ENCODE results near the gene RTN4RL1.
A peak's percentile ranks its signal among the peaks of the same experiment; 100 is the strongest.
"Not testable (repeated sequence)": the region's sequence is repeated elsewhere in the genome, so short reads cannot be mapped to it uniquely, and the experiment has no call there.

Gene RTN4RL1

DNA sequence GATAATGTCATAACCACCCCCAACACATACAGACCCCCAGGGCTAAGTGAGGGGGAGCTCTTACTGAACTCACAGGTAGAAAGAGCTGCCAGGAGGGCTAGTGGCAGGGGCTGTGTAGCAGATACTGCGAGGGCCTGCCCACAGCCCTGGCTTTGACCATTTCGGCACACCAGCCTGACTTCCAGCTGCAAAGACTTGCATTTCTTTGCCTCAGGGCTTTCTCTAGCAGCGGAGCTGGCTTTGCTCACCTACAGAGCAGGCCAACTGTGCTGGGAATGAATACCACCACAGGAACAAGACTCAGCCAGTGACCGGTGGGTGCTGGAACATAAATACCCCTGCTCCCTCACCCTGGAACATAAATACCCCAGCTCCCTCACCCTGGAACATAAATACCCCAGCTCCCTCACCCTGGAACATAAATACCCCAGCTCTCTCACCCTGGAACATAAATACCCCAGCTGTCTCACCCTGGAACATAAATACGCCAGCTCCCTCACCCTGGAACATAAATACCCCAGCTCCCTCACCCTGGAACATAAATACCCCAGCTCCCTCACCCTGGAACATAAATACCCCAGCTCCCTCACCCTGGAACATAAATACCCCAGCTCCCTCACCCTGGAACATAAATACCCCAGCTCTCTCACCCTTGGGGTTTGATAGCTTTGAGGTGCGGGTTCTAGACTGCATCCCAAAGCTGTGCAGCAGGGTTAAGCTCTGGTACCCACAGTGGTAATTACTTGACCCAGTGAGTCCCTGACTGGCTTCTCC, 11.7 kb downstream of the RTN4RL1 start:
- H3K9me3 ChIP-seq (ENCODE audit: control insufficient read depth, low read length); H3K36me3 ChIP-seq (ENCODE audit: control insufficient read depth, insufficient read depth, low read length); H3K9ac ChIP-seq (ENCODE audit: low read length); H3K4me3 ChIP-seq (ENCODE audit: low read length): not testable (repeated sequence)
- Histone ChIP-seq H3K4me1 (ENCODE audit: control insufficient read depth, insufficient read depth, low read length) (peaks cover 11% of the 10 kb centered on the region), H3K27me3 (ENCODE audit: control insufficient read depth, insufficient read depth, low read length) (peaks cover 10% of the 10 kb centered on the region)

DNA sequence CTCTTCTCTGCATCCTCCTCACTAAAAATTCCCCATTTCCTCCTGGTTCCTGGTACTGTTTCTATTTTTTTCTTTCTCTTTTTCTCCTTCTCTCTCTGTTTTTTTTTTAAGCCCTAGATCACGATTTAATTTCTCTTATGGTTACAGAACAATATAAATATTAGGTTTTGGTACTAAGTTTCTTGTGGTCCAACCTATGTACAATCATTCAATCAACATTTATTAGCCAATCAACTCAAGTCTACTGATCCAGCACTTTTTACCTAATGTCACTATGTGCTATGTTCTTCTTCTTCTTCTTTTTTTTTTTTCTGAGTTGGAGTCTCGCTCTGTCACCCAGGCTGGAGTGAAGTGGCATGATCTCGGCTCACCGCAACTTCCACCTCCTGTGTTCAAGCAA, 12.6 kb downstream of the RTN4RL1 start:
- H3K9ac ChIP-seq (ENCODE audit: low read length): no peak overlapping the region
- H3K9me3 ChIP-seq (ENCODE audit: control insufficient read depth, low read length): no peaks in the 10 kb centered on the region
- no peaks in the 10 kb centered on the region for H3K36me3 ChIP-seq (ENCODE audit: control insufficient read depth, insufficient read depth, low read length)
- peaks cover 4% of the 10 kb centered on the region for H3K27me3 ChIP-seq (ENCODE audit: control insufficient read depth, insufficient read depth, low read length)
- H3K4me3 ChIP-seq (ENCODE audit: low read length): no peak overlapping the region
- H3K4me1 ChIP-seq (ENCODE audit: control insufficient read depth, insufficient read depth, low read length): peaks cover 11% of the 10 kb centered on the region

DNA sequence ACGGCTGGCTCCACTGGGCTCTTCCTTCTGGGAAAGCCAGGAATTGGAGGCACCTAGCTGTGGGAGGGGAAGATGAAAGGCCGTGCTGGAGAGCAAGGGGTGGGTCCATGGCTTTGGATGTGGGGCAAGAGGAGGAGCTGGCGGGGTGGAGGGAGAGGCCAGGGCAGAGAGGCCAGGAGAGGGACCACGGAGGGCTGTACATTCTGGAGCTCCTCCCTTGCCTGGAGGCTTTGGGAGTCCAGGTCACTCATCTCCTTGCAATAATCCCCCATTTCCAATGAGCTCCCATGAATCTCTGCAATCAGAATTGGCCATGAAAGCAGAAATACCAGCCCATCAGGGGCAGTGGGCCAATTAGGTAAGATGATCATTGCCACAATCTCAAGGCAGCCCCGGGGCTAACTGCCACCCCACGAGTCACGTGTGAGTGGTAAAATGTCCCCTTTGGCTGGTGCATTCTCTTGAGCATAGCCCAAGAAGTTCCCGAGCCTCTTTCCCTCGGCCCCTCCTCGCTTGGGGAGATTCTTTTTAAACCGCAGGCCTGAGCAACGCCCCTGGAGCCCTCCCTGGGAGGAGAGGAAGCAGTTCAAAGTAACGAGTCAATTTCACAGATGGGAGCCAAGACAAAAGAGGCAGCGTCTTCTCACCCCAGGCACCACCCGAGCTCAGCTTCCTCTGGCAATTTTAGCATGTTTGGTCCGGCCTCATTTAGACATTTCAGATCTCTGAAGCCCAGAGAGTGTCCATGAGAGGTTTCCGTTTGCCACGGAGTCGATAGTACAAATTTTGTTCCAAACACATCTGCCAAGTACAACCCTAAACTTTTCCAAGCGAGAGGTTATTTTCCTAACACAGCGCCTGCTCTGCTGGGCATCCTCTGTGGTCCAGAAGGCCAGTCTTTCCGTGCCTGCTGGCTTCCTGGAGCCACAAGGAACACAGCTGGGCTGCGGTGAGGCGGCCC, 13.4 kb downstream of the RTN4RL1 start:
- H3K9ac ChIP-seq (ENCODE audit: low read length): no peak overlapping the region
- H3K4me3 ChIP-seq (ENCODE audit: low read length): no peak overlapping the region

DNA sequence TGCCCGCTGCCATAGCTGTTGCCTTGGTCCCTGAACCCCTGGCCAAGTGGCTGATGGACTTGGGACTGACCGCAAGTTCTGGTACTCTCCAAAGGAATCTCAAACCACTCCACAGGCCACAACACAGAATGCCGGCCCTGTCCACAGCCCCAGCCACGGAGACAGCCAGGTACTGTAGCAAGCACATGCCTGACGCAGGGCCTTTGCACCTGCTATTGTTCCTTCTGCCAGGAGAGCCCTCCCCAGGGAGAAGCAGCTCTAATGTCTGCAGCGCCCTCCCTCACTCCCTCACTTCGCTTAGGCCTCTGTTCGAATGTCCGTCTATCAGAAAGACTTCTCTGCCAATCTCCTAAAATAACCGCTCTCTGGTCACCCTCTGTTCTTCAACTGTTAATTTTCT, 15.4 kb downstream of the RTN4RL1 start:
- no peaks in the 10 kb centered on the region for H3K27me3 ChIP-seq (ENCODE audit: control insufficient read depth, insufficient read depth, low read length)
- no peaks in the 10 kb centered on the region for H3K9me3 ChIP-seq (ENCODE audit: control insufficient read depth, low read length)
- peaks cover 11% of the 10 kb centered on the region for H3K4me1 ChIP-seq (ENCODE audit: control insufficient read depth, insufficient read depth, low read length)
- H3K36me3 ChIP-seq (ENCODE audit: control insufficient read depth, insufficient read depth, low read length): no peaks in the 10 kb centered on the region
- no peak overlapping the region for H3K4me3 ChIP-seq (ENCODE audit: low read length)
- H3K9ac ChIP-seq (ENCODE audit: low read length): no peak overlapping the region

More for the DNA sequence above, 13.4 kb downstream of the RTN4RL1 start:
- peaks cover 11% of the 10 kb centered on the region for H3K4me1 ChIP-seq (ENCODE audit: control insufficient read depth, insufficient read depth, low read length)
- peaks cover 4% of the 10 kb centered on the region for H3K27me3 ChIP-seq (ENCODE audit: control insufficient read depth, insufficient read depth, low read length)
- H3K36me3 ChIP-seq (ENCODE audit: control insufficient read depth, insufficient read depth, low read length): no peaks in the 10 kb centered on the region
- H3K9me3 ChIP-seq (ENCODE audit: control insufficient read depth, low read length): no peaks in the 10 kb centered on the region

DNA sequence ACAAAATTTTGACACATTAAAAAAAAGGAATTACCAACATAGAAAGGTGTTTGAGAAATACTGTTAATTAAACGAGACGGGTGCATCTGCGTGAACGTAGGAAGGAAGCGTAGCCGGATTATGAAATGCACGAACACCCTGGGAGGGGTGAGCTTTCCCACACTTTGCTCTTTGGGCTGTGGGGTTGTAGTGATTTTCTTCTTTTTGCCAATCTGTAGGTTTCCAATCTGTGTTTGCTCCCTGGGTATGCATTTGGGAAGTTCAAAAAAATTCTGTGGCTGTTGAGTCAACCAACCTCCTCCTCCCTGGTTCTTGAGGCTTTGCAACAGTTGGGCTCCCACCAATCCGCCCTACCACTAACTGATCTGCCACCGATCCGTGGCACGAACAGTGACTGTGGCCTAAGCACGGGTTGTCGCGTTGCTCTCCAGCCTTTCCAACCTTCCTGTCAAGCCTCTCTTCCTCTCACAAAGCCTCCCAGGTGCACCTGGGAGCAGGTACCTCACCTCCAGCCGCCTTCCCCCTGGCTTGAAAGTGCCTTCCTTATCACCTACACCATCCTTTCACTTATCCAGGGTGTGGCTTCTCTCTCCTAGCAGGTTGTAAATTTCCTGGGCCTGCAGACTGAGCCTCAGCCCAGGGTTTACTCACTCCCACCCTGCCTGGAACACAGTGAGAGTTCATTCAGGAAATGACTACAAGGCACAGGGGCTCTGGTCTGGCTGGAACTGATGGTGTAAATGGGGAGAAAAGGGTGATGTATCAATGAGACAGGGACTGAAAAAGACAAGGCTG, 16.6 kb downstream of the RTN4RL1 start:
- no peak overlapping the region for H3K4me3 ChIP-seq (ENCODE audit: low read length)
- no peak overlapping the region for H3K9ac ChIP-seq (ENCODE audit: low read length)
- no peaks in the 10 kb centered on the region for H3K36me3 ChIP-seq (ENCODE audit: control insufficient read depth, insufficient read depth, low read length)
- H3K4me1 ChIP-seq (ENCODE audit: control insufficient read depth, insufficient read depth, low read length): peaks cover 11% of the 10 kb centered on the region
- no peaks in the 10 kb centered on the region for H3K9me3 ChIP-seq (ENCODE audit: control insufficient read depth, low read length)
- no peaks in the 10 kb centered on the region for H3K27me3 ChIP-seq (ENCODE audit: control insufficient read depth, insufficient read depth, low read length)

DNA sequence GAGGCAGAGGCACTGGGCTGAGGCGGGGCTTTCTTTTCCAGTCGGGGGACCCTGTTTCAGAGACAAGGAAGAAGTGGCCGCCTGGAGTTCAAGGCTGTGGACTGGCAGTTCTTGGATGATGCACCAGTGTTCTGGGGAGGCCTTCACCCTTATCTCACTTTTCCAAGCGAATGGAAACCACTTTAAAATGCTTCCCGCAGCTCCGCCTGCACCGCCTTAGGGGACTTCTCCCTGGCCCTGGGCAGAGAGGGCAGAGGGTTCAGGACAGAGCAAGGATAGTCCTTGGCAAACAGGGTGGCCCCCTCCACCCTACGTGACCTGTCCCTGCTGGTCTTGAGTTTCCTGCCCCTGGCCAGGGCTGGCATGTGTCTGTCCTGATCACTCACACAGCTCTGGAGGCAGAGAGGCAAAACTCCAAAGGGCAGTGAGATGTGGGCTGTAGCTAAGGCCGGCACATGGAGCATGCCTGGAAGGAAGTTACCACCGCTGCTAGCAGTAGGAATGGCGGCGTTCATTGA, 20.6 kb downstream of the RTN4RL1 start:
- no peaks in the 10 kb centered on the region for H3K27me3 ChIP-seq (ENCODE audit: control insufficient read depth, insufficient read depth, low read length)
- H3K9me3 ChIP-seq (ENCODE audit: control insufficient read depth, low read length): no peaks in the 10 kb centered on the region
- no peak overlapping the region for H3K9ac ChIP-seq (ENCODE audit: low read length)
- no peak overlapping the region for H3K4me3 ChIP-seq (ENCODE audit: low read length)
- H3K36me3 ChIP-seq (ENCODE audit: control insufficient read depth, insufficient read depth, low read length): no peaks in the 10 kb centered on the region
- peaks cover 16% of the 10 kb centered on the region for H3K4me1 ChIP-seq (ENCODE audit: control insufficient read depth, insufficient read depth, low read length)

DNA sequence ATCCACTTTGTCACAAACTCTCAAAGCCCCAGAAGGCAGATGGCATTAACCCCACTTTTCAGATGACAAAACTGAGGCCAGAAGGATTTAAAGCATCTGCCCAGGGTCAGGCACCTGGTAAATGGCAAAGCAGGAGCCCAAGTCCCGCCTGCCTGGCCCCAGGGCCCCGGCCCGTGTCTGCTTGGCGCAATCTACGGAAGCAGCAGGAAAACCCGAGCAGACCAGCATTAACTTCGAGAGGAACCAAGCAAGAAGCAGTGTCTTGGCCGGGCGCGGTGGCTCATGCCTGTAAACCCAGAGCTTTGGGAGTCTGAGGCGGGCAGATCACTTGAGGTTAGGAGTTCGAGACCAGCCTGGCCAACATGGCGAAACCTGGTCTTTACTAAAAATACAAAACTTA, 21.6 kb downstream of the RTN4RL1 start:
- Histone ChIP-seq H3K9me3 (ENCODE audit: control insufficient read depth, low read length) (no peaks in the 10 kb centered on the region), H3K27me3 (ENCODE audit: control insufficient read depth, insufficient read depth, low read length) (no peaks in the 10 kb centered on the region), H3K36me3 (ENCODE audit: control insufficient read depth, insufficient read depth, low read length) (no peaks in the 10 kb centered on the region), H3K4me1 (ENCODE audit: control insufficient read depth, insufficient read depth, low read length) (peaks cover 25% of the 10 kb centered on the region), H3K9ac (ENCODE audit: low read length) (no peak overlapping the region), H3K4me3 (ENCODE audit: low read length) (no peak overlapping the region)

DNA sequence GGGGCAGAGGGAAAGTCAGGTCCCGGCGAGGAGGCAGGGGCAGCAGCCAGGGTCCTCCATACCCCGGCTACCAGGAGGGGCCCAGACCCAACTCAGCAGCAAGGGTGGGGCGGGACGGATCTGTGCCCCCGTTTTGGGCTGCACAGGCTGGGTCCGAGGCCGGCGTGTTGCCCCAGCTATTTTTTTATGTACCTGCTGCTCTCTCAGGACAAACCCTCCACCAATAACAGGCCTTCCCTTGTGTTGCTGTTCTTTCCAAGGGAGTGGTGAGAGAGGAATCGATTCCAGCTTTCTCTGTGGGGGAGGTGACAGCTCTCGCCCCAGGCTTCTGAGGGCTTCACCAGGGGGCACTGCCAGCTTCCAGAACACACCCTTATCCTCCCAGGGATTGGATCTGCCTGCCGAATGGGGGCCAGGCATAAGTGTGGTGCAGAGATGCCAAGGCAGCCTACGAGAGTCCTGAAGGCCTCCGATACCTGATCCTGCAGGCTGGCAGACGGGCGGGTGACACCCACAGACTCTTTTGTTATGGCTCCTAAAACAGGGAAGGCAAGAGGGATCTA, 22.3 kb downstream of the RTN4RL1 start:
- Histone ChIP-seq H3K36me3 (ENCODE audit: control insufficient read depth, insufficient read depth, low read length) (no peaks in the 10 kb centered on the region), H3K4me3 (ENCODE audit: low read length) (no peak overlapping the region), H3K9me3 (ENCODE audit: control insufficient read depth, low read length) (no peaks in the 10 kb centered on the region), H3K4me1 (ENCODE audit: control insufficient read depth, insufficient read depth, low read length) (peaks cover 26% of the 10 kb centered on the region), H3K9ac (ENCODE audit: low read length) (no peak overlapping the region), H3K27me3 (ENCODE audit: control insufficient read depth, insufficient read depth, low read length) (no peaks in the 10 kb centered on the region)

DNA sequence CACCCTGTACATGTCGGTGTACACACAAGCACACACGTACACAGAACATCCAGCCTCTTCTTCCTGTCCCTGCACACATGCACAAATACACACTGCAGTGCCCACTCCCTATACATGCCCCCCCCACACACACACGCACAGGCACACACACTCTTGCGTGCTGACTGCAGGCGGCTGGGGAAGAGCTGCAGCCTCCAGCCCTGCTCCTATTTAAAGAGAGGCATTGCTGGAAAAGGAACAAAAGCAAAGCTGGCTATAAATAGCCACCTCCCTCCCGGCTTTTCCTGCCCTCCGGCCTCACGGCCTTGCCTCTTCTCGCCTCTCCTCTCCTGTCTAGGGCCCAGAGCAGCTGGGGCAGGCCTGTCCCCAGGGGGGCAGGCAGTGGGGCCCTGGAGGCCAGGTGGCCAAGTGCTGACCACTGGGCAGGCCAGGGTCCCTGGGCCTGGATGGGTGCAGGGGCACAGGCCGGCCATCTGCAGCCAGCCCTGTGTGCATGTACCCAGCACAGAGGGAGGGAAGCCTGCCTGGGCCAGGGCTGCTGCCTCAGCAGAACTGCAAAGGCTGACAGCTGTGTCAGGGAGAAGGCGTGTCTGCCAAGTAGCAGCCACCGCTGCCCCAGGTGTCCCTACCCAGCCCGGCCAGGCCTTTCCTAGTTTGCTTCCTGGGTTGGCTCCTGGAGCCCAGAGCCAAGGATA, 25.4 kb downstream of the RTN4RL1 start:
- Histone ChIP-seq H3K36me3 (ENCODE audit: control insufficient read depth, insufficient read depth, low read length) (no peaks in the 10 kb centered on the region), H3K4me1 (ENCODE audit: control insufficient read depth, insufficient read depth, low read length) (peaks cover 45% of the 10 kb centered on the region), H3K27me3 (ENCODE audit: control insufficient read depth, insufficient read depth, low read length) (no peaks in the 10 kb centered on the region), H3K9ac (ENCODE audit: low read length) (no peak overlapping the region), H3K4me3 (ENCODE audit: low read length) (no peak overlapping the region), H3K9me3 (ENCODE audit: control insufficient read depth, low read length) (no peaks in the 10 kb centered on the region)

DNA sequence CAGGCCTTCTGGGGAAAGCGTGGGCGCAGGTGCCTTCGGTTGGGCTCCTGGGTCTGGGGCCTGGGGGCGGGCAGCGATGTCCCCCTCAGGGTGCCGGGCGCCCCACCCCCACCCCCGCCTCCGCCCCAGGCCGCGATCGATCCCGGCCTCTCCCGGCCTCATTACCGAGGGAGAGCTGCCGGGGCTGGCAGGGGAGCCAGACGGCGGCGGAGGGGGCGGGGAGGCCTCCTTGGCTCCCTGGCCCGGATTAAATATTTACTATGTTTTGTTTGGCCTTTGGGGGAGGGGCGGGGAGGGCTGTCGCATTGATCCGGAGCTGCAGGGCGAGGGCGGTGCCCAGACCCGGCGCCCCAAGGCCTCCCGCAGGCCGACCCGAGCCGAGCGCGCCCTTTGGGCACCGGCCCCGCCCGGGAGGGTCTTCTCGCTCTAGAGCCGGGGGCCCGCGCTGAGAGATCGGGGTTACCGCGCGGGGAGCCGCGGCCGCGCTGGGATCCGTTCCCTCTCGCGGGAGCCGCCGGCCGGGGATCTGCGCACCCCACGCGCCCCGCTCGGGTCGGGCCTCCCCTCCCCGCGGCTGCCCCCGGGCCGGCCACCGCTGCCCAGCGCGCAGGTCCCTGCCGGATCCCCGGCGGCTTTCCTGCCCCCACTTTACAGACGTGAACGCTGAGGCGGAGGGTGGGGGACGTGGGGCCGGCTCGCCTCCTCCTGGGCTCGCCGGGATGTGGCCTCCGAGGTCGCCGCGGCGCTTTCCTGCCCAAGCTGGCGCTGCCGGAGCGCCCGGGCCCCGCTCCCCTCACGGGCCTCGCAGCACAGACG, 27.0 kb downstream of the RTN4RL1 start:
- Histone ChIP-seq H3K27me3 (ENCODE audit: control insufficient read depth, insufficient read depth, low read length) (no peaks in the 10 kb centered on the region), H3K36me3 (ENCODE audit: control insufficient read depth, insufficient read depth, low read length) (no peaks in the 10 kb centered on the region), H3K9me3 (ENCODE audit: control insufficient read depth, low read length) (no peaks in the 10 kb centered on the region), H3K9ac (ENCODE audit: low read length) (peak overlapping the region; percentile 65), H3K4me1 (ENCODE audit: control insufficient read depth, insufficient read depth, low read length) (peaks cover 43% of the 10 kb centered on the region), H3K4me3 (ENCODE audit: low read length) (no peak overlapping the region)

Data from mucosa of stomach (tissue), 1 donor.